SK-N-SH (cell line): ENCODE results near the gene B4GALT1. TPM values are rescaled to one million over a fixed set of nuclear protein-coding genes. Genes with fewer than 3 reads are reported as not detected.

Experiments
- CTCF ChIA-PET: fragments of 300-600, 350-600 bp; formaldehyde crosslinking; extraction: SDS; loops from one replicate; lab custom pipeline; 2021; lab: Yijun Ruan, JAX
- POLR2A ChIA-PET: fragments of 350-600 bp; sonication (Branson Sonifier 250); formaldehyde crosslinking; extraction: SDS; loops from one replicate; lab custom pipeline; 2020; ENCODE audit warnings: antibody characterized with exemption, inconsistent platforms; lab: Yijun Ruan, JAX
- DNase-seq: peaks from one replicate; pipeline ENCODE4 v3.0.0; 2012
- H2AFZ ChIP-seq: fragments of 200-600 bp; sonication (generic); 2 replicates; pipeline ENCODE4 v1.8.1; 2016; ENCODE audit warnings: antibody characterized with exemption, mild to moderate bottlenecking, low read depth
- H3F3A ChIP-seq: fragments of 200-600 bp; sonication (generic); replicated peaks from 2 replicates; pipeline ENCODE3; 2016; ENCODE audit warnings: antibody characterized with exemption, mild to moderate bottlenecking; ENCODE audit not compliant: insufficient read depth
- H3K27ac ChIP-seq, 2 experiments: fragments of 200-500 bp in 1 of 2; fragments of 200-600 bp in 1 of 2; sonication (Bioruptor generic) in 1 of 2; sonication (generic), shearing (Covaris generic) in 1 of 2; 2 replicates each; pipeline versions ENCODE4 v1.5.1 to v1.6.1; 2014 to 2016; ENCODE audit warnings: low read depth in 2 of 2, inconsistent platforms in 1 of 2, low read length in 1 of 2, mild to moderate bottlenecking in 1 of 2, mixed read lengths in 1 of 2
- H3K27me3 ChIP-seq: fragments of 200-600 bp; sonication (generic), shearing (Covaris generic); 2 replicates; pipeline ENCODE4 v1.6.1; 2016; ENCODE audit warnings: mixed run types; ENCODE audit not compliant: insufficient read depth
- H3K36me3 ChIP-seq, 2 experiments: fragments of 200-500 bp in 1 of 2; fragments of 200-600 bp in 1 of 2; sonication (Bioruptor generic) in 1 of 2; sonication (generic) in 1 of 2; replicated peaks in 1 of 2; 2 replicates each; pipeline versions ENCODE3 to v1.5.1; 2014 to 2016; ENCODE audit warnings: low read length in 1 of 2, mild to moderate bottlenecking in 1 of 2; ENCODE audit not compliant: insufficient read depth in 2 of 2, control insufficient read depth in 1 of 2
- H3K4me1 ChIP-seq, 2 experiments: fragments of 200-500 bp in 1 of 2; fragments of 200-600 bp in 1 of 2; sonication (Bioruptor generic) in 1 of 2; sonication (generic), shearing (Covaris generic) in 1 of 2; 2 replicates each; pipeline versions ENCODE4 v1.5.1 to v1.6.1; 2014 to 2016; ENCODE audit warnings: low read depth in 1 of 2, low read length in 1 of 2, mixed run types in 1 of 2; ENCODE audit not compliant: insufficient read depth in 2 of 2, control insufficient read depth in 1 of 2
- H3K4me2 ChIP-seq: fragments of 200-600 bp; sonication (generic), shearing (Covaris generic); 2 replicates; pipeline ENCODE4 v1.6.1; 2017; ENCODE audit warnings: mixed run types
- H3K4me3 ChIP-seq, 2 experiments: fragments of 200-500 bp in 1 of 2; fragments of 200-600 bp in 1 of 2; sonication (Bioruptor generic) in 1 of 2; sonication (generic), shearing (Covaris generic) in 1 of 2; 2 replicates each; pipeline versions ENCODE4 v1.5.1 to v1.8.1; 2014 to 2016; ENCODE audit warnings: low read depth in 2 of 2, inconsistent platforms in 1 of 2, low read length in 1 of 2, mild to moderate bottlenecking in 1 of 2, mixed read lengths in 1 of 2, moderate library complexity in 1 of 2
- H3K79me2 ChIP-seq: fragments of 200-600 bp; sonication (generic); 2 replicates; pipeline ENCODE4 v1.8.1; 2017; ENCODE audit warnings: mild to moderate bottlenecking; ENCODE audit not compliant: insufficient read depth
- H3K9ac ChIP-seq: fragments of 200-600 bp; sonication (generic); 2 replicates; pipeline ENCODE4 v1.6.1; 2017; ENCODE audit warnings: mixed run types
- H3K9me2 ChIP-seq: fragments of 200-600 bp; sonication (generic); 2 replicates; pipeline ENCODE4 v1.6.1; 2017; ENCODE audit warnings: mixed run types
- H3K9me3 ChIP-seq: fragments of 200-600 bp; sonication (generic); 2 replicates; pipeline ENCODE4 v1.6.1; 2017; ENCODE audit warnings: mixed run types, mild to moderate bottlenecking, moderate library complexity
- H4K20me1 ChIP-seq: fragments of 200-600 bp; sonication (generic); 2 replicates; pipeline ENCODE4 v1.6.1; 2017; ENCODE audit warnings: mild to moderate bottlenecking, mixed run types; ENCODE audit not compliant: insufficient read depth
- CHD2 ChIP-seq: fragments of 150-350 bp; IDR thresholded peaks from 2 replicates; pipeline ENCODE4 v1.6.1; 2018; ENCODE audit warnings: low read length; ENCODE audit not compliant: partially characterized antibody
- CTCF ChIP-seq: fragments of 200-600 bp; sonication (generic); IDR thresholded peaks from 2 replicates; pipeline ENCODE4 v1.6.1; 2017; ENCODE audit warnings: antibody characterized with exemption, mild to moderate bottlenecking, moderate library complexity
- ELF1 ChIP-seq: IDR thresholded peaks from 2 replicates; pipeline ENCODE4 v1.4.0; 2012
- EP300 ChIP-seq, 2 experiments: IDR thresholded peaks; 2 replicates each; pipeline versions ENCODE4 v1.4.0 to v1.6.1; 2012; ENCODE audit warnings: borderline replicate concordance in 1 of 2, low read depth in 1 of 2, low read length in 1 of 2
- FOXJ3 ChIP-seq: sonication (generic); formaldehyde crosslinking; IDR thresholded peaks from 2 replicates; pipeline ENCODE4 v1.5.1; 2020; ENCODE audit warnings: mild to moderate bottlenecking, missing genetic modification reagents
- FOXM1 ChIP-seq: IDR thresholded peaks from 2 replicates; pipeline ENCODE4 v1.4.0; 2012; ENCODE audit warnings: low read depth, mild to moderate bottlenecking
- GATA2 ChIP-seq: sonication (generic); formaldehyde crosslinking; IDR thresholded peaks from 2 replicates; pipeline ENCODE4 v1.5.0; 2020; ENCODE audit warnings: mild to moderate bottlenecking, missing genetic modification reagents
- IRF3 ChIP-seq: fragments of 150-350 bp; IDR thresholded peaks from 2 replicates; pipeline ENCODE4 v1.6.1; 2016; ENCODE audit warnings: mild to moderate bottlenecking, low read depth, low read length
- JUND ChIP-seq: IDR thresholded peaks from 2 replicates; pipeline ENCODE4 v1.4.0; 2012
- MAX ChIP-seq: IDR thresholded peaks from 2 replicates; pipeline ENCODE4 v1.4.0; 2012; ENCODE audit warnings: low read depth
- MEF2A ChIP-seq: IDR thresholded peaks from 2 replicates; pipeline ENCODE4 v1.4.0; 2012; ENCODE audit warnings: low read depth, borderline replicate concordance
- NFIC ChIP-seq: IDR thresholded peaks from 2 replicates; pipeline ENCODE4 v1.4.0; 2012; ENCODE audit warnings: borderline replicate concordance
- PBX3 ChIP-seq: IDR thresholded peaks from 2 replicates; pipeline ENCODE4; 2012
- POLR2AphosphoS5 ChIP-seq: IDR thresholded peaks from 2 replicates; pipeline ENCODE4 v1.6.1; 2012; ENCODE audit warnings: low read depth, low read length
- RAD21 ChIP-seq: IDR thresholded peaks from 2 replicates; pipeline ENCODE4 v1.6.1; 2012; ENCODE audit warnings: mild to moderate bottlenecking, low read length
- REST ChIP-seq: IDR thresholded peaks from 2 replicates; pipeline ENCODE4 v1.6.1; 2012; ENCODE audit warnings: mild to moderate bottlenecking, low read depth, low read length, moderate library complexity
- RFX5 ChIP-seq: IDR thresholded peaks from 2 replicates; pipeline ENCODE4 v1.6.1; 2012; ENCODE audit warnings: mild to moderate bottlenecking, improper control_type of control experiment, low read length
- SIN3A ChIP-seq: IDR thresholded peaks from 2 replicates; pipeline ENCODE4 v1.6.1; 2012; ENCODE audit warnings: low read depth, mild to moderate bottlenecking, low read length, moderate library complexity, borderline replicate concordance
- SMC3 ChIP-seq: IDR thresholded peaks from 2 replicates; pipeline ENCODE4 v1.6.1; 2012; ENCODE audit warnings: low read depth, low read length, improper control_type of control experiment
- TAF1 ChIP-seq: IDR thresholded peaks from 2 replicates; pipeline ENCODE4 v1.6.1; 2012; ENCODE audit warnings: low read depth, mild to moderate bottlenecking, low read length, moderate library complexity, borderline replicate concordance
- TCF12 ChIP-seq: IDR thresholded peaks from 2 replicates; pipeline ENCODE4 v1.4.0; 2012
- USF1 ChIP-seq: IDR thresholded peaks from 2 replicates; pipeline ENCODE4 v1.4.0; 2012; ENCODE audit warnings: low read depth, borderline replicate concordance
- USF2 ChIP-seq: fragments of 150-350 bp; IDR thresholded peaks from 2 replicates; pipeline ENCODE4 v1.6.1; 2017; ENCODE audit warnings: antibody characterized with exemption, low read length, low read depth, borderline replicate concordance
- YY1 ChIP-seq: IDR thresholded peaks from 2 replicates; pipeline ENCODE4 v1.4.0; 2012; ENCODE audit warnings: low read depth, mild to moderate bottlenecking
- WGBS: methylation state at CpG from one replicate; pipeline ENCODE4 v1.1.6; 2017; ENCODE audit warnings: low lambda C conversion rate; 5-methylcytosine and 5-hydroxymethylcytosine counted together
- polyA plus RNA-seq, 3 experiments: library from polyadenylated mRNA; depleted of rRNA; stranded (reverse); fragments of >200 nt; gene quantifications; 2 replicates each; pipeline ENCODE4 v1.2.3, GENCODE V29; 2012

B4GALT1 gene
- polyA plus RNA-seq, 1 of the 3 experiments (the other 2 are of a cell fraction), result 36.2 TPM

- Histone ChIP-seq H3K27ac (peak overlapping the region; percentile 94 to 96), H3K27me3 (no peaks in the 10 kb centered on the region), H3K4me3 (peak overlapping the region in 1 of 2 experiments; percentile 34; a peak in 2 of 4 replicates), H3K9me2 (no peaks in the 10 kb centered on the region), H2AFZ (no peak overlapping the region), H3F3A (peaks cover 29% of the 10 kb centered on the region), H3K9ac (peak overlapping the region; percentile 50; the same call in 1 of the 2 replicates), H3K79me2 (peaks cover 97% of the 10 kb centered on the region), H3K9me3 (no peaks in the 10 kb centered on the region), H3K4me2 (peak overlapping the region; percentile 70), H3K36me3 (no peaks in the 10 kb centered on the region), H3K4me1 (peaks cover 75 to 76% of the 10 kb centered on the region in 2 experiments), H4K20me1 (no peaks in the 10 kb centered on the region)
- peak; percentile 62 for DNase-seq
- ChIA-PET POLR2A (no interaction called here), CTCF (interaction anchor here (1.4 to 3.3 kb wide), 3 partner anchors 10 to 81 kb away, joined by 5 to 18 read pairs (median 6); no protein-coding TSS in a partner anchor)
- 22% methylated on average over 6 of the region's 6 CpGs for WGBS
- TF ChIP-seq REST (peak; percentile 23; the same call in 1 of the 2 replicates), NFIC (peak; percentile 85), USF2 (no peak), IRF3 (no peak), JUND (peak; percentile 69; the same call in 1 of the 2 replicates), TCF12 (peak; percentile 77), RFX5 (no peak), PBX3 (no peak), GATA2 (CRISPR knock-in tag) (no peak), ELF1 (no peak), POLR2AphosphoS5 (peak; percentile 74), CTCF (no peak), CHD2 (peak; percentile 57), SMC3 (no peak), USF1 (no peak), FOXM1 (no peak), RAD21 (no peak), YY1 (no peak), FOXJ3 (CRISPR knock-in tag) (no peak), MAX (no peak), EP300 (IDR thresholded peaks at IDR 0.05; ENCODE audit: borderline replicate concordance in 1 of 2, low read depth in 1 of 2, low read length in 1 of 2) (peak in 1 of 2 experiments; percentile 37; a peak in 1 of 4 replicates), SIN3A (peak; percentile 28; the same call in 1 of the 2 replicates), TAF1 (peak; percentile 81), MEF2A (no peak; the same call in 1 of the 2 replicates)
Observed at GRCh38 chr9:33161011-33161588, 6.0 kb downstream of the B4GALT1 start.
